ENCODE measurements around the gene LPP.

DNA sequence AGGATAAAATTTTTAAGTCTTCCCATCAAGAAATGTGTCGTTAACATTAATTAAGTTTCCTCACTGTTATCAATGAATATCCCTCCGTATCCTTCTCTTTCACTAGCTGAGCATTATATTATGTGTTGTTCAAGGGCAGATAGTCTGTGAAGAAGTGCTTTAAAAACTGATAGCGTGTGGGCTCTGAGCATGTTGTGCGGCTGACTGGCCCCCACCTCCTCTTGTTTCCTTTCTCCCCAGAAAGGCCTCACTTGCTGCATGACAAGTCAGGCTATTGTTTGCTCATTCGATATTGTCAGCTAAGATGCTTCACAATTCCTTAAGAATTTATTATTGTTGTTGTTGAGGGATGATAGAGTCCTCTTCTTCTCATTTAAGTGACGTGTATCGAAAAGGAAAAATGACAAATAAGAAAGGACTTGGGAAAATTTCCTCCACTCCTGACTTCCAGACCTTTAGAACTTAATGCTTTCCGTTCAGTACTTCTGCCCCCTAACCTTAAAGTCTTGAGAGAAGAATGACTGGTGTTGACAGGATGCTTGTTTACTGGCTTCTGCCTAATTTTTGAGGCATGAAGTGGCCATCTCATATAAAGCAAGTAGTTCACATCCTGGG lies 298.3 kb downstream of the LPP start:
- TF ChIP-seq POLR2A (IDR thresholded peaks at IDR 0.05; ENCODE audit: low read length) (no peak), GATA1 (IDR thresholded peaks at IDR 0.05; ENCODE audit: low read depth, low read length) (no peak)
